Stimulated activated CD8-positive, alpha-beta memory T cell treated with anti-CD3 and anti-CD28 coated beads, Interleukin-15, amount 100 ng/mL, for 4 hours (primary cell): Measurements from ENCODE around the gene ALDH3A1.

Experiments used
- DNase-seq, 2 donors: peaks; one replicate each; pipeline ENCODE4 v3.0.0-alpha.2; 2020; ENCODE audit warnings: low read depth in 2 of 2

Gene ALDH3A1

GRCh38 chr17:19759568-19760549 is 11.8 kb upstream of the ALDH3A1 start:
- DNase-seq, result no peak

- no peak for DNase-seq
Measured at GRCh38 chr17:19757536-19758180, 9.6 kb upstream of the ALDH3A1 start.

- DNase-seq, result no peak
Measured at GRCh38 chr17:19756546-19756945, 8.4 kb upstream of the ALDH3A1 start.

GRCh38 chr17:19755821-19756510 is 7.9 kb upstream of the ALDH3A1 start:
- no peak for DNase-seq

- no peak for DNase-seq
Measured at GRCh38 chr17:19755392-19755791, 7.3 kb upstream of the ALDH3A1 start.

- no peak for DNase-seq
Measured at GRCh38 chr17:19753661-19754463, 5.8 kb upstream of the ALDH3A1 start.

- no peak for DNase-seq
Measured at GRCh38 chr17:19753051-19753509, 5.0 kb upstream of the ALDH3A1 start.

GRCh38 chr17:19752216-19753050 is 4.3 kb upstream of the ALDH3A1 start:
- DNase-seq, result no peak

GRCh38 chr17:19750835-19751234 is 2.7 kb upstream of the ALDH3A1 start:
- no peak for DNase-seq

- no peak for DNase-seq
Measured at GRCh38 chr17:19750020-19750572, 2.0 kb upstream of the ALDH3A1 start.

GRCh38 chr17:19748807-19749193 is 702 bp upstream of the ALDH3A1 start:
- DNase-seq, result no peak

GRCh38 chr17:19747159-19747719 is 859 bp downstream of the ALDH3A1 start:
- no peak for DNase-seq

- DNase-seq, result no peak
Measured at GRCh38 chr17:19746517-19746916, 1.6 kb downstream of the ALDH3A1 start.

- peak; percentile 49 to 56 for DNase-seq
Measured at GRCh38 chr17:19744922-19745757, 3.0 kb downstream of the ALDH3A1 start.

GRCh38 chr17:19744492-19744891 is 3.6 kb downstream of the ALDH3A1 start:
- no peak for DNase-seq

GRCh38 chr17:19743101-19744100 is 4.7 kb downstream of the ALDH3A1 start:
- DNase-seq, result no peak

GRCh38 chr17:19742495-19742894 is 5.6 kb downstream of the ALDH3A1 start:
- DNase-seq, result no peak
